Measurements from ENCODE around the gene CDKL1. TPM values are rescaled to one million over a fixed set of nuclear protein-coding genes. Genes with fewer than 3 reads are reported as not detected.

CDKL1 gene
- total RNA-seq, 1 experiment from 2014 or later, result 5.4 TPM

- POLR2A ChIA-PET, result no interaction called here
- Histone ChIP-seq H3K27me3 (replicated peaks; ENCODE audit: control insufficient read depth, insufficient read depth, low read length) (no peaks in the 10 kb centered on the region), H3K4me3 (ENCODE audit: low read depth, low read length) (no peak overlapping the region), H3K4me1 (peaks cover 8% of the 10 kb centered on the region), H3K9me3 (no peaks in the 10 kb centered on the region), H3K36me3 (ENCODE audit: control insufficient read depth, insufficient read depth, low read length) (no peaks in the 10 kb centered on the region)
- intact Hi-C loops (cut with micrococcal nuclease; ENCODE audit: unreplicated experiment), result loop anchor here (5.0 kb wide), 1 partner anchor 189 kb away; the partner anchor contains the start of gene MAP4K5
- H3K27me3 Mint-ChIP-seq (ENCODE audit: insufficient read depth, unreplicated experiment), result no peaks in the 10 kb centered on the region
- H3K4me1 Mint-ChIP-seq (ENCODE audit: low read depth, unreplicated experiment), result peaks cover 17% of the 10 kb centered on the region
- CTCF ChIA-PET, result interaction anchor here (0.5 kb wide), 1 partner anchor 81 kb away, joined by 3 read pairs; no protein-coding TSS in a partner anchor
- H3K9me3 Mint-ChIP-seq (ENCODE audit: unreplicated experiment), result no peaks in the 10 kb centered on the region
- TF ChIP-seq, protein P1, sequence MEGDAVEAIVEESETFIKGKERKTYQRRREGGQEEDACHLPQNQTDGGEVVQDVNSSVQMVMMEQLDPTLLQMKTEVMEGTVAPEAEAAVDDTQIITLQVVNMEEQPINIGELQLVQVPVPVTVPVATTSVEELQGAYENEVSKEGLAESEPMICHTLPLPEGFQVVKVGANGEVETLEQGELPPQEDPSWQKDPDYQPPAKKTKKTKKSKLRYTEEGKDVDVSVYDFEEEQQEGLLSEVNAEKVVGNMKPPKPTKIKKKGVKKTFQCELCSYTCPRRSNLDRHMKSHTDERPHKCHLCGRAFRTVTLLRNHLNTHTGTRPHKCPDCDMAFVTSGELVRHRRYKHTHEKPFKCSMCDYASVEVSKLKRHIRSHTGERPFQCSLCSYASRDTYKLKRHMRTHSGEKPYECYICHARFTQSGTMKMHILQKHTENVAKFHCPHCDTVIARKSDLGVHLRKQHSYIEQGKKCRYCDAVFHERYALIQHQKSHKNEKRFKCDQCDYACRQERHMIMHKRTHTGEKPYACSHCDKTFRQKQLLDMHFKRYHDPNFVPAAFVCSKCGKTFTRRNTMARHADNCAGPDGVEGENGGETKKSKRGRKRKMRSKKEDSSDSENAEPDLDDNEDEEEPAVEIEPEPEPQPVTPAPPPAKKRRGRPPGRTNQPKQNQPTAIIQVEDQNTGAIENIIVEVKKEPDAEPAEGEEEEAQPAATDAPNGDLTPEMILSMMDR (IDR thresholded peaks at IDR 0.05; ENCODE audit: insufficient read depth in 1 of 2, low read depth in 1 of 2, low read length in 1 of 2, severe bottlenecking in 1 of 2, unreplicated experiment in 1 of 2), result no peak
- BruUV-seq (replicated peaks), result no TSS peak
- no peak for DNase-seq
- no peak overlapping the region for H3K4me3 Mint-ChIP-seq (ENCODE audit: unreplicated experiment)
- no peak overlapping the region for H3K27ac Mint-ChIP-seq (ENCODE audit: unreplicated experiment)
- no peaks in the 10 kb centered on the region for H3K36me3 Mint-ChIP-seq (ENCODE audit: insufficient read depth, unreplicated experiment)
These were observed 53.2 kb downstream of the CDKL1 start for GRCh38 chr14:50343434-50343833.

DNA sequence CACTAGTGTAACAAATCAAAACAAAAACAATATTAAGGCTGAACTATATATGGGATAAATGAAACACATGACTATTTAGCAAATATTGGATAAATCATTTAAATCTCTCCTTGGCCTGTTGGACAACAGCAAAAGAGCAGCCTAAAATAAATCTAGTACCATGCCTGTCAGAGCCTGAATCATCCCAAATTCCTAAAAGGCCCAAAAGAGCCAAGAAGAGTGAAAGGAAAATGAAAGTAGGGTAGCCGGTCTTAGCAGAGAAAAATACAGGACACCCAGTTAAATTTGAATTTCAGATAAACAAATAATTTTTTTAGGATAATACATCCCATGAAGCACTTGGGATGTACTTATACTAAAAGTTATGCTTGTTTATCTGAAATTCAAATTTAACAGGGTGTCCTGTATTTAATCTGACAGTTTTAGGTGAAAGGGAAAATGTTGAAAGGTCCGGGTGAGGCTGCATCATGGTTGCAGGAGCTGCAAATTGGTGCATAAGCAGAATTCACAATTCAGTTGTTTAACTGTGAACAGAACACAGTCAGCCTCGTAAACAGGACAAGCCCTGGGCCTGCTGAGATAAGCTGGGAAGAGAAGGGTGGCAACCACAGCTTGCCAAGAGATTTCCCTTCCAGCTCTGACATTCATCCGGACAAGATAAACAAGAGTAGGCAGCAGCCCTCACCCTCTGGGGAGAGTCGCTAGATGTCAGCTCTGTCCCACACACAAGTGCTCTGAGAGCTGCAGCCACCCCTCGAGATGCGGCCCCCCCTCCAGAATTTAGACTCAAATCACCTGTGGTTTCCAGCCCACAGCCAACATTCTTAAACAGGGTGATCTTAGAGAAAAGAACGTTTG, 54.2 kb downstream of the CDKL1 start:
- intact Hi-C loops (cut with micrococcal nuclease; ENCODE audit: unreplicated experiment), result loop anchor here (5.0 kb wide), 1 partner anchor 190 kb away; the partner anchor contains the start of gene MAP4K5

DNA sequence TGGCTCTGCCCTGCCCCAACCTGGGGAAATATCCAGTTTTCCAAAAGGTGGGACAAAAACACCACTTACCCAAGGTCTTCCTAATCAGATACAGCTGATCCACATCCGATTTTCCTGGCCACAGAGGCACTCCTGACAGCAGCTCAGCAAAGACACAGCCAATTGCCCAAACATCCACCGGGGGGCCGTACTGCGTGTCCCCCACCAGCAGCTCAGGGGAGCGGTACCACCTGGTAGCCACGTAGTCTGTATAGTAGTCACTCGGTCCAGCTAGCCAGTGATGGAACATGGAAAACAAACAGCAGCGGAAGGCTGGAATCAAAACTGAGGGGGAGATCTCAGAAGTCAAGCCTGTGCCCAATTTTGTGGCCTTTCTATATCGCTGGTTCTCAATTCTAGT, 55.7 kb downstream of the CDKL1 start:
- ChIA-PET POLR2A (no interaction called here), CTCF (interaction anchor here (1.0 kb wide), 2 partner anchors 20 to 41 kb away, joined by 3 read pairs; no protein-coding TSS in a partner anchor)
- Mint-ChIP-seq H3K4me3 (ENCODE audit: unreplicated experiment) (no peak overlapping the region), H3K27me3 (ENCODE audit: insufficient read depth, unreplicated experiment) (no peaks in the 10 kb centered on the region), H3K36me3 (ENCODE audit: insufficient read depth, unreplicated experiment) (no peaks in the 10 kb centered on the region), H3K27ac (ENCODE audit: unreplicated experiment) (no peak overlapping the region), H3K4me1 (ENCODE audit: low read depth, unreplicated experiment) (peaks cover 4% of the 10 kb centered on the region), H3K9me3 (ENCODE audit: unreplicated experiment) (no peaks in the 10 kb centered on the region)
- BruUV-seq (replicated peaks), result no TSS peak
- Histone ChIP-seq H3K36me3 (ENCODE audit: control insufficient read depth, insufficient read depth, low read length) (no peaks in the 10 kb centered on the region), H3K4me3 (ENCODE audit: low read depth, low read length) (no peak overlapping the region), H3K4me1 (no peaks in the 10 kb centered on the region), H3K27me3 (replicated peaks; ENCODE audit: control insufficient read depth, insufficient read depth, low read length) (no peaks in the 10 kb centered on the region), H3K9me3 (no peaks in the 10 kb centered on the region)
- TF ChIP-seq, protein P1 (IDR thresholded peaks at IDR 0.05; ENCODE audit: insufficient read depth in 1 of 2, low read depth in 1 of 2, low read length in 1 of 2, severe bottlenecking in 1 of 2, unreplicated experiment in 1 of 2), result peak in 1 of 2 experiments; percentile 12
- intact Hi-C loops (cut with micrococcal nuclease; ENCODE audit: unreplicated experiment), result loop anchor here (5.0 kb wide), 1 partner anchor 191 kb away; the partner anchor contains the start of gene MAP4K5
- peak in 1 of 2 experiments; percentile 36 for DNase-seq

More for the DNA sequence above, 54.2 kb downstream of the CDKL1 start:
- no peak overlapping the region for H3K4me3 Mint-ChIP-seq (ENCODE audit: unreplicated experiment)
- no peak overlapping the region for H3K27ac Mint-ChIP-seq (ENCODE audit: unreplicated experiment)
- peaks cover 3% of the 10 kb centered on the region for H3K4me1 ChIP-seq
- no TSS peak for BruUV-seq (replicated peaks)
- TF ChIP-seq, protein P1 (IDR thresholded peaks at IDR 0.05; ENCODE audit: insufficient read depth in 1 of 2, low read depth in 1 of 2, low read length in 1 of 2, severe bottlenecking in 1 of 2, unreplicated experiment in 1 of 2), result peak in 1 of 2 experiments; percentile 6
- H3K9me3 Mint-ChIP-seq (ENCODE audit: unreplicated experiment), result no peaks in the 10 kb centered on the region
- no peaks in the 10 kb centered on the region for H3K36me3 ChIP-seq (ENCODE audit: control insufficient read depth, insufficient read depth, low read length)
- H3K27me3 ChIP-seq (replicated peaks; ENCODE audit: control insufficient read depth, insufficient read depth, low read length), result no peaks in the 10 kb centered on the region
- peak; percentile 17 to 38 for DNase-seq
- ChIA-PET CTCF (interaction anchor here (0.6 to 1.4 kb wide), 4 partner anchors 10 to 440 kb away, joined by 4 to 5 read pairs (median 4); no protein-coding TSS in a partner anchor), POLR2A (no interaction called here)
- H3K9me3 ChIP-seq, result no peaks in the 10 kb centered on the region
- no peak overlapping the region for H3K4me3 ChIP-seq (ENCODE audit: low read depth, low read length)
- H3K36me3 Mint-ChIP-seq (ENCODE audit: insufficient read depth, unreplicated experiment), result no peaks in the 10 kb centered on the region
- H3K27me3 Mint-ChIP-seq (ENCODE audit: insufficient read depth, unreplicated experiment), result no peaks in the 10 kb centered on the region
- H3K4me1 Mint-ChIP-seq (ENCODE audit: low read depth, unreplicated experiment), result peaks cover 12% of the 10 kb centered on the region
